ENCODE measurements around the gene MGST2. TPM values are rescaled to one million over a fixed set of nuclear protein-coding genes. Genes with fewer than 3 reads are reported as not detected.

Gene MGST2
- total and polyA plus RNA-seq, 4 donors: 69.6 to 170 (median 90.7) TPM

- no peak for TF ChIP-seq CTCF (IDR thresholded peaks at IDR 0.05; ENCODE audit: low read depth, low read length, missing input control)
These were observed 11.1 kb upstream of the MGST2 start (continued) for GRCh38 chr4:139654516-139654915.

GRCh38 chr4:139655116-139655515, 10.5 kb upstream of the MGST2 start:
- DNase-seq (ENCODE audit: low spot score): no peak
- TF ChIP-seq ZBTB33 (IDR thresholded peaks at IDR 0.05) (no peak), FOXA2 (IDR thresholded peaks at IDR 0.05) (peak; percentile 9), RAD21 (IDR thresholded peaks at IDR 0.05) (peak; percentile 78 to 84), RXRA (IDR thresholded peaks at IDR 0.05) (peak in 1 of 2 donors; percentile 62), CTCF (IDR thresholded peaks at IDR 0.05; ENCODE audit: low read depth, low read length, missing input control) (peak; percentile 45)
- H3K36me3 ChIP-seq (ENCODE audit: control insufficient read depth in 4 of 4, insufficient read depth in 3 of 4, low read depth in 1 of 4, low read length in 3 of 4): no peaks in the 10 kb centered on the region
- WGBS: 45% methylated on average over 3 of the region's 3 CpGs
- H3K4me1 ChIP-seq (ENCODE audit: control insufficient read depth in 4 of 4, insufficient read depth in 4 of 4, low read length in 3 of 4): peaks cover 0 to 16% (median 8%) of the 10 kb centered on the region in 4 donors
- no peaks in the 10 kb centered on the region for H3K27me3 ChIP-seq (ENCODE audit: control insufficient read depth in 4 of 4, insufficient read depth in 4 of 4, low read length in 3 of 4)
- no peak overlapping the region for H3K9ac ChIP-seq (ENCODE audit: low read depth in 1 of 2, low read length in 2 of 2)
- H3K4me3 ChIP-seq (ENCODE audit: low read depth in 1 of 3, low read length in 3 of 3): no peak overlapping the region
- H3K9me3 ChIP-seq (ENCODE audit: control insufficient read depth in 4 of 4, low read length in 3 of 4): no peaks in the 10 kb centered on the region
- H3K27ac ChIP-seq (ENCODE audit: low read depth in 1 of 2, low read length in 2 of 2): no peak overlapping the region

GRCh38 chr4:139656614-139657486, 8.8 kb upstream of the MGST2 start:
- Histone ChIP-seq H3K36me3 (ENCODE audit: control insufficient read depth in 4 of 4, insufficient read depth in 3 of 4, low read depth in 1 of 4, low read length in 3 of 4) (no peaks in the 10 kb centered on the region), H3K4me1 (ENCODE audit: control insufficient read depth in 4 of 4, insufficient read depth in 4 of 4, low read length in 3 of 4) (peaks cover 6 to 27% (median 20%) of the 10 kb centered on the region in 4 donors), H3K9me3 (ENCODE audit: control insufficient read depth in 4 of 4, low read length in 3 of 4) (no peaks in the 10 kb centered on the region), H3K4me3 (ENCODE audit: low read depth in 1 of 3, low read length in 3 of 3) (no peak overlapping the region), H3K27me3 (ENCODE audit: control insufficient read depth in 4 of 4, insufficient read depth in 4 of 4, low read length in 3 of 4) (no peaks in the 10 kb centered on the region), H3K27ac (ENCODE audit: low read depth in 1 of 2, low read length in 2 of 2) (peak overlapping the region in 1 of 2 donors; percentile 8), H3K9ac (ENCODE audit: low read depth in 1 of 2, low read length in 2 of 2) (no peak overlapping the region)
- DNase-seq (ENCODE audit: low spot score): no peak
- 9% methylated on average over 13 of the region's 13 CpGs for WGBS
- no peak for TF ChIP-seq ATF3 (IDR thresholded peaks at IDR 0.05)
- TF ChIP-seq HNF4A (conservative IDR thresholded peaks at IDR 0.05): no peak
- TF ChIP-seq SP1 (IDR thresholded peaks at IDR 0.05): no peak
- no peak for TF ChIP-seq REST (IDR thresholded peaks at IDR 0.05)
- no peak for TF ChIP-seq FOXA2 (IDR thresholded peaks at IDR 0.05)
- no peak for TF ChIP-seq TAF1 (conservative IDR thresholded peaks at IDR 0.05)
- TF ChIP-seq FOXA1 (IDR thresholded peaks at IDR 0.05): no peak
- peak; percentile 64 to 83 for TF ChIP-seq RAD21 (IDR thresholded peaks at IDR 0.05)
- TF ChIP-seq HNF4G (IDR thresholded peaks at IDR 0.05): no peak
- TF ChIP-seq GABPA (IDR thresholded peaks at IDR 0.05 in 1 of 2, conservative IDR thresholded peaks at IDR 0.05 in 1 of 2): no peak
- TF ChIP-seq ZBTB33 (IDR thresholded peaks at IDR 0.05): no peak
- no peak for TF ChIP-seq YY1 (IDR thresholded peaks at IDR 0.05)
- peak in 1 of 2 donors; percentile 10 for TF ChIP-seq RXRA (IDR thresholded peaks at IDR 0.05)
- no peak for TF ChIP-seq JUND (IDR thresholded peaks at IDR 0.05)
- no peak for TF ChIP-seq MAX (IDR thresholded peaks at IDR 0.05)
